HEK293 (cell line): ENCODE data around the gene PACS2.
A peak's percentile ranks its signal among the peaks of the same experiment; 100 is the strongest.

Experiments
- IKZF3 ChIP-seq: fragments of 450-650 bp; IDR thresholded peaks from 2 replicates; pipeline ENCODE4 v1.5.0; 2018; ENCODE audit warnings: missing biosample characterization, mild to moderate bottlenecking, missing genetic modification characterization, moderate library complexity
- ZNF146 ChIP-seq: fragments of 450-650 bp; formaldehyde crosslinking; IDR thresholded peaks from 2 replicates; pipeline ENCODE4 v1.5.1; 2016; ENCODE audit warnings: missing biosample characterization, missing genetic modification characterization
- ZNF274 ChIP-seq, 2 experiments: fragments of 200-500 bp in 1 of 2; fragments of 450-650 bp in 1 of 2; sonication (Bioruptor generic) in 1 of 2; formaldehyde crosslinking in 1 of 2; IDR thresholded peaks; 2 replicates each; pipeline versions ENCODE4 v1.5.1 to v1.6.1; 2014 to 2016; ENCODE audit warnings: borderline replicate concordance in 1 of 2, inconsistent platforms in 1 of 2, low read length in 1 of 2, missing biosample characterization in 1 of 2, missing genetic modification characterization in 1 of 2
- ZNF610 ChIP-seq: fragments of 450-650 bp; formaldehyde crosslinking; IDR thresholded peaks from 2 replicates; pipeline ENCODE4 v1.5.1; 2016; ENCODE audit warnings: missing biosample characterization, missing genetic modification characterization, borderline replicate concordance
- ZSCAN5A ChIP-seq: fragments of 450-650 bp; formaldehyde crosslinking; IDR thresholded peaks from 2 replicates; pipeline ENCODE4 v1.5.1; 2016; ENCODE audit warnings: missing biosample characterization, missing genetic modification characterization
- TF ChIP-seq, protein P1 (sequence below): fragments of 450-650 bp; formaldehyde crosslinking; IDR thresholded peaks from 2 replicates; pipeline ENCODE4 v1.5.1; 2017; ENCODE audit warnings: missing biosample characterization, mild to moderate bottlenecking, missing genetic modification characterization, moderate library complexity
- TF ChIP-seq, protein P2 (sequence below): fragments of 450-650 bp; formaldehyde crosslinking; IDR thresholded peaks from 2 replicates; pipeline ENCODE4 v1.5.1; 2016; ENCODE audit warnings: missing biosample characterization, missing genetic modification characterization
- TF ChIP-seq, protein P3 (sequence below): fragments of 450-650 bp; formaldehyde crosslinking; IDR thresholded peaks from 2 replicates; pipeline ENCODE4 v1.5.1; 2016; ENCODE audit warnings: missing biosample characterization, missing genetic modification characterization, low read depth

DNA sequence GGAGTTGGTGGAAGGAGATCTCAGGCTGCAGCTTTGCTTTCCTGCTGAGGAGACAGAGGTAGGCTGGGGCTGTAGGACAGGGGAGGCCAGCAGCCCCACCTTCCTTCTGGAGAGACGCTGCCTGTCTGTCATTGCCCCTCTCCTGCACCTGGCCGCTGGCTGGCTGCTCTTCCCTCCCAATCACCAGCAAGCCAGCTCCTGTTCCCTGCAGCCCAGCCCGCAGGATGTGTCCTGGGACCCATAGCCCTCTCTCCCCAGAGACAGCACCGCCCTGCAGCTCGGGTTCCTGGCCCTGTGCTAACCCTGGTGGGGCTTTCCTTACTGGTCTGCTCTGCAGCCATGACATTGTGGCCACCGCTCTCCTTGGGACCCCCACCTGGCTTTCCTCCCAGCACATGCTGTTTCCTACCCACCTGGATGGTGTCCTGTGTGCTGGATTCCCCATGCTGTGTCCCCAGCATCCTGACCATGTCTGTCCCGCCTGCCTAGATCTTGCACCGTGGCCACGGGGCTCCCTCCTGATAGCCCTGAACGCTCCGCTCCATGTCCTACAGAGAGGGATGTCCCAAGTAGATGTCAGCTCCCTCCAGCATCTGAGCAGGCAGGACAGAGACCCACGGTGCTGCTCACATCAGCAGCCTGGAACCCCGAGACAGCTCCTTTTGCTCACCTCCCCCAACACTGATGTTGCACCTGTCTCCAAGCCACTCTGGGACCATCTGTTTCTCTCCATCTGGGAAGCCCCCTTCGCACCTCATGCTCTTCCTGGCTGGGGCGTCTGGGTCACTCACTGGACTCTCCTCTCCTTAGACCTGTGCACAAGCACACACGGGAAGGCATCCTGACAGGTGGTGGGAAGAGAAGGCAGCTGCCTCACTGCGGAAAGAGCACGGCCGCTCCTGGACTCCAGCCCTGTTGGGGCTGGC lies 104.0 kb downstream of the PACS2 start:
- TF ChIP-seq IKZF3 (tag by site-specific recombination) (no peak), ZNF610 (no peak), ZNF146 (tag by site-specific recombination) (no peak), ZSCAN5A (tag by site-specific recombination) (no peak), ZNF274 (IDR thresholded peaks at IDR 0.05; ENCODE audit: low read length) (no peak), ZNF274 (tag by site-specific recombination; IDR thresholded peaks at IDR 0.05; ENCODE audit: borderline replicate concordance) (no peak)
- TF ChIP-seq, protein P1, sequence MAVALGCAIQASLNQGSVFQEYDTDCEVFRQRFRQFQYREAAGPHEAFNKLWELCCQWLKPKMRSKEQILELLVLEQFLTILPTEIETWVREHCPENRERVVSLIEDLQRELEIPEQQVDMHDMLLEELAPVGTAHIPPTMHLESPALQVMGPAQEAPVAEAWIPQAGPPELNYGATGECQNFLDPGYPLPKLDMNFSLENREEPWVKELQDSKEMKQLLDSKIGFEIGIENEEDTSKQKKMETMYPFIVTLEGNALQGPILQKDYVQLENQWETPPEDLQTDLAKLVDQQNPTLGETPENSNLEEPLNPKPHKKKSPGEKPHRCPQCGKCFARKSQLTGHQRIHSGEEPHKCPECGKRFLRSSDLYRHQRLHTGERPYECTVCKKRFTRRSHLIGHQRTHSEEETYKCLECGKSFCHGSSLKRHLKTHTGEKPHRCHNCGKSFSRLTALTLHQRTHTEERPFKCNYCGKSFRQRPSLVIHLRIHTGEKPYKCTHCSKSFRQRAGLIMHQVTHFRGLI (tag by site-specific recombination): peak; percentile 94
- TF ChIP-seq, protein P2, sequence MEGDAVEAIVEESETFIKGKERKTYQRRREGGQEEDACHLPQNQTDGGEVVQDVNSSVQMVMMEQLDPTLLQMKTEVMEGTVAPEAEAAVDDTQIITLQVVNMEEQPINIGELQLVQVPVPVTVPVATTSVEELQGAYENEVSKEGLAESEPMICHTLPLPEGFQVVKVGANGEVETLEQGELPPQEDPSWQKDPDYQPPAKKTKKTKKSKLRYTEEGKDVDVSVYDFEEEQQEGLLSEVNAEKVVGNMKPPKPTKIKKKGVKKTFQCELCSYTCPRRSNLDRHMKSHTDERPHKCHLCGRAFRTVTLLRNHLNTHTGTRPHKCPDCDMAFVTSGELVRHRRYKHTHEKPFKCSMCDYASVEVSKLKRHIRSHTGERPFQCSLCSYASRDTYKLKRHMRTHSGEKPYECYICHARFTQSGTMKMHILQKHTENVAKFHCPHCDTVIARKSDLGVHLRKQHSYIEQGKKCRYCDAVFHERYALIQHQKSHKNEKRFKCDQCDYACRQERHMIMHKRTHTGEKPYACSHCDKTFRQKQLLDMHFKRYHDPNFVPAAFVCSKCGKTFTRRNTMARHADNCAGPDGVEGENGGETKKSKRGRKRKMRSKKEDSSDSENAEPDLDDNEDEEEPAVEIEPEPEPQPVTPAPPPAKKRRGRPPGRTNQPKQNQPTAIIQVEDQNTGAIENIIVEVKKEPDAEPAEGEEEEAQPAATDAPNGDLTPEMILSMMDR (tag by site-specific recombination): no peak
- TF ChIP-seq, protein P3, sequence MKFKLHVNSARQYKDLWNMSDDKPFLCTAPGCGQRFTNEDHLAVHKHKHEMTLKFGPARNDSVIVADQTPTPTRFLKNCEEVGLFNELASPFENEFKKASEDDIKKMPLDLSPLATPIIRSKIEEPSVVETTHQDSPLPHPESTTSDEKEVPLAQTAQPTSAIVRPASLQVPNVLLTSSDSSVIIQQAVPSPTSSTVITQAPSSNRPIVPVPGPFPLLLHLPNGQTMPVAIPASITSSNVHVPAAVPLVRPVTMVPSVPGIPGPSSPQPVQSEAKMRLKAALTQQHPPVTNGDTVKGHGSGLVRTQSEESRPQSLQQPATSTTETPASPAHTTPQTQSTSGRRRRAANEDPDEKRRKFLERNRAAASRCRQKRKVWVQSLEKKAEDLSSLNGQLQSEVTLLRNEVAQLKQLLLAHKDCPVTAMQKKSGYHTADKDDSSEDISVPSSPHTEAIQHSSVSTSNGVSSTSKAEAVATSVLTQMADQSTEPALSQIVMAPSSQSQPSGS (tag by site-specific recombination): no peak
